Esophagus squamous epithelium (tissue), 5 donors: ENCODE data around the gene RARB. TPM values are rescaled to one million over a fixed set of nuclear protein-coding genes. Genes with fewer than 3 reads are reported as not detected.

Experiments
- DNase-seq: peaks from one replicate; lab custom pipeline; 2025; lab: John Stamatoyannopoulos, UW
- H3K27ac ChIP-seq, 4 donors: fragments of 200-600 bp; sonication (generic); one replicate each; pipeline ENCODE4 v1.5.1; 2016 to 2019; ENCODE audit warnings: mild to moderate bottlenecking in 1 of 4
- H3K27me3 ChIP-seq, 4 donors: fragments of 200-600 bp; sonication (generic); 1 replicate in 3 of 4; 2 replicates in 1 of 4; pipeline versions ENCODE4 v1.5.1 to v1.6.0; 2017 to 2021; ENCODE audit warnings: antibody characterized with exemption in 1 of 4
- H3K36me3 ChIP-seq, 3 donors: fragments of 200-600 bp; sonication (generic); one replicate each; pipeline ENCODE4 v1.5.1; 2016 to 2019
- H3K4me1 ChIP-seq, 3 donors: fragments of 200-600 bp; sonication (generic); one replicate each; pipeline ENCODE4 v1.5.1; 2017 to 2019
- H3K4me3 ChIP-seq, 4 donors: fragments of 200-600 bp; sonication (generic); 1 replicate in 3 of 4; 2 replicates in 1 of 4; pipeline ENCODE4 v1.5.1; 2016 to 2019; ENCODE audit warnings: mild to moderate bottlenecking in 2 of 4, moderate library complexity in 1 of 4
- H3K9me3 ChIP-seq, 3 donors: fragments of 200-600 bp; sonication (generic); one replicate each; pipeline ENCODE4 v1.5.1; 2016 to 2019
- CTCF ChIP-seq, 6 experiments: fragments of 450-650 bp in 4 of 6; fragments of 200-600 bp in 2 of 6; sonication (generic) in 2 of 6; IDR thresholded peaks; one replicate each; pipeline ENCODE4 v1.5.1; 2016 to 2019; ENCODE audit warnings: antibody characterized with exemption in 6 of 6, mild to moderate bottlenecking in 4 of 6, moderate library complexity in 4 of 6
- POLR2A ChIP-seq, 4 donors: fragments of 450-650 bp; IDR thresholded peaks; one replicate each; pipeline ENCODE4 v1.6.1; 2017; ENCODE audit warnings: antibody characterized with exemption in 4 of 4, mild to moderate bottlenecking in 4 of 4, moderate library complexity in 3 of 4
- WGBS, 2 donors: methylation state at CpG; one replicate each; pipeline ENCODE4 v1.1.5; 2018; 5-methylcytosine and 5-hydroxymethylcytosine counted together
- intact Hi-C: fragments of 100-400 bp; cut with DNase I; formaldehyde crosslinking; loops from one replicate; pipeline ENCODE4 v1.15.0; 2022
- total RNA-seq, 4 donors: library from RNA; depleted of rRNA; stranded (reverse); fragments of >200 nt; gene quantifications; one replicate each; pipeline ENCODE4 v1.1.0, GENCODE V29; 2016
- donor health status: DM: yes; HTN: yes; CAD: no.

The RARB gene
- total RNA-seq, 4 donors from 2014 or later, result 1.9 to 9.0 (median 3.5) TPM

- no peak overlapping the region for H3K27ac ChIP-seq
- WGBS, 2 donors, result 68 to 83% methylated on average over 1 of the region's 1 CpG
- peaks cover 0 to 77% (median 0%) of the 10 kb centered on the region in 3 donors for H3K36me3 ChIP-seq
- TF ChIP-seq POLR2A (IDR thresholded peaks at IDR 0.05) (no peak), CTCF (IDR thresholded peaks at IDR 0.05) (no peak)
- no peaks in the 10 kb centered on the region for H3K27me3 ChIP-seq
- no peaks in the 10 kb centered on the region for H3K9me3 ChIP-seq
- intact Hi-C loops, result loop anchor here (10.0 kb wide), 2 partner anchors 583 to 823 kb away; no protein-coding TSS in a partner anchor
- no peak overlapping the region for H3K4me3 ChIP-seq
- peaks cover 0 to 19% (median 12%) of the 10 kb centered on the region in 3 donors for H3K4me1 ChIP-seq
- DNase-seq, result no peak
These were observed 169.6 kb downstream of the RARB start for GRCh38 chr3:25597535-25598101.

GRCh38 chr3:25603703-25604102, 175.6 kb downstream of the RARB start:
- 60 to 65% methylated on average over 1 of the region's 1 CpG for WGBS, 2 donors
- H3K27ac ChIP-seq, result no peak overlapping the region
- H3K4me1 ChIP-seq, result peaks cover 0 to 8% (median 0%) of the 10 kb centered on the region in 3 donors
- DNase-seq, result no peak
- TF ChIP-seq POLR2A (IDR thresholded peaks at IDR 0.05) (no peak), CTCF (IDR thresholded peaks at IDR 0.05) (no peak)
- H3K4me3 ChIP-seq, result no peak overlapping the region
- no peaks in the 10 kb centered on the region for H3K9me3 ChIP-seq
- H3K36me3 ChIP-seq, result peaks cover 0 to 100% (median 15%) of the 10 kb centered on the region in 3 donors
- no peaks in the 10 kb centered on the region for H3K27me3 ChIP-seq
- intact Hi-C loops, result no loop called here

DNA sequence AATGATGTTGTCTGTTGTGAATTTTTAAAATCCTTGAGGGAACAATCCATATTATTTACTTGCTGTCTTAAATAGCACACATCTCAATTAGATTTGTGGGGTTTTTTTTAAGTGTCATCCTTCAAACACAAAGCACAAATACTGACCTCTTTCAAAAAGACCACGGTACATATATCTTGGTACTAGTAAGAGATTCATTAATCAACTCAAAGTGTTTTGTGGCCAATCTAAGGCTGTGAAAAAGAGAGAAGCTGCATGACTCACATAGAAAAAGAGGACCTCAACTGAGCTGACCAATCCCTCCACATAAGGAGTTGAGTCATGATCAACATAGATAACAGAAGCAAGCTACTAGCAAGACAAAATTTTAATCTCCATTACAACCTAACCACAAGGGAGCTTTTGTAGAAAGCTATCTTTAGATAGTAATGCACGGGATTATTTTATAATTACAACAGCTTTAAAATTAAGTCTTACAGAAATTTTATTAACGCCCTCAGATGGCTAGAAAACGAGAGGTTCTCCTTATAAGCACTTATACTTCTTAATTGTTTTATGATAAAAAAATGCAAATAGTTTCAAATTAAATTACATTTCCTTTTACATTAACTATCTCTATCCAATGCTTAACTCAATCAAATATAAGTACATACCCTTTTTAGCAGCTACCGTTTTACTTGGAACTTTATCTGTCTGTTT, 176.2 kb downstream of the RARB start:
- H3K36me3 ChIP-seq, result peaks cover 0 to 100% (median 17%) of the 10 kb centered on the region in 3 donors
- 75 to 91% methylated on average over 5 of the region's 5 CpGs for WGBS, 2 donors
- H3K9me3 ChIP-seq, result no peaks in the 10 kb centered on the region
- no peak overlapping the region for H3K27ac ChIP-seq
- no peak for DNase-seq
- H3K4me3 ChIP-seq, result no peak overlapping the region
- TF ChIP-seq POLR2A (IDR thresholded peaks at IDR 0.05), result no peak
- intact Hi-C loops, result no loop called here
- H3K27me3 ChIP-seq, result no peaks in the 10 kb centered on the region
- peaks cover 0 to 8% (median 0%) of the 10 kb centered on the region in 3 donors for H3K4me1 ChIP-seq

GRCh38 chr3:25610167-25610566, 182.1 kb downstream of the RARB start:
- TF ChIP-seq CTCF (IDR thresholded peaks at IDR 0.05) (no peak), POLR2A (IDR thresholded peaks at IDR 0.05) (no peak)
- no peaks in the 10 kb centered on the region for H3K27me3 ChIP-seq
- H3K27ac ChIP-seq, result no peak overlapping the region
- H3K4me1 ChIP-seq, result no peaks in the 10 kb centered on the region
- intact Hi-C loops, result no loop called here
- WGBS, 2 donors, result 90 to 100% methylated on average over 1 of the region's 1 CpG
- DNase-seq, result no peak
- H3K4me3 ChIP-seq, result no peak overlapping the region
- no peaks in the 10 kb centered on the region for H3K9me3 ChIP-seq
- peaks cover 0 to 100% (median 33%) of the 10 kb centered on the region in 3 donors for H3K36me3 ChIP-seq

- H3K36me3 ChIP-seq, result peaks cover 0 to 100% (median 29%) of the 10 kb centered on the region in 3 donors
- intact Hi-C loops, result no loop called here
- no peak overlapping the region for H3K27ac ChIP-seq
- H3K27me3 ChIP-seq, result no peaks in the 10 kb centered on the region
- no peaks in the 10 kb centered on the region for H3K9me3 ChIP-seq
- H3K4me3 ChIP-seq, result no peak overlapping the region
- H3K4me1 ChIP-seq, result no peaks in the 10 kb centered on the region
- DNase-seq, result no peak
- no peak for TF ChIP-seq CTCF (IDR thresholded peaks at IDR 0.05)
These were observed 182.7 kb downstream of the RARB start for GRCh38 chr3:25610779-25611178.
